SK-N-MC (cell line): ENCODE results near the gene LIN52.

ENCODE experiments used
- EZH2 ChIP-seq: fragments of 200-600 bp; sonication (generic); IDR thresholded peaks from one replicate; pipeline ENCODE4 v1.6.1; 2017; ENCODE audit warnings: antibody characterized with exemption
- FOXP2 ChIP-seq: optimal IDR thresholded peaks from 2 replicates; pipeline ENCODE3; 2011; ENCODE audit warnings: mild to moderate bottlenecking, moderate library complexity; ENCODE audit not compliant: insufficient read depth; ENCODE audit errors: extremely low read length, control extremely low read depth
- POLR2AphosphoS5 ChIP-seq: IDR thresholded peaks from 2 replicates; pipeline ENCODE4 v1.6.1; 2012; ENCODE audit warnings: mild to moderate bottlenecking, low read depth, low read length, borderline replicate concordance

DNA sequence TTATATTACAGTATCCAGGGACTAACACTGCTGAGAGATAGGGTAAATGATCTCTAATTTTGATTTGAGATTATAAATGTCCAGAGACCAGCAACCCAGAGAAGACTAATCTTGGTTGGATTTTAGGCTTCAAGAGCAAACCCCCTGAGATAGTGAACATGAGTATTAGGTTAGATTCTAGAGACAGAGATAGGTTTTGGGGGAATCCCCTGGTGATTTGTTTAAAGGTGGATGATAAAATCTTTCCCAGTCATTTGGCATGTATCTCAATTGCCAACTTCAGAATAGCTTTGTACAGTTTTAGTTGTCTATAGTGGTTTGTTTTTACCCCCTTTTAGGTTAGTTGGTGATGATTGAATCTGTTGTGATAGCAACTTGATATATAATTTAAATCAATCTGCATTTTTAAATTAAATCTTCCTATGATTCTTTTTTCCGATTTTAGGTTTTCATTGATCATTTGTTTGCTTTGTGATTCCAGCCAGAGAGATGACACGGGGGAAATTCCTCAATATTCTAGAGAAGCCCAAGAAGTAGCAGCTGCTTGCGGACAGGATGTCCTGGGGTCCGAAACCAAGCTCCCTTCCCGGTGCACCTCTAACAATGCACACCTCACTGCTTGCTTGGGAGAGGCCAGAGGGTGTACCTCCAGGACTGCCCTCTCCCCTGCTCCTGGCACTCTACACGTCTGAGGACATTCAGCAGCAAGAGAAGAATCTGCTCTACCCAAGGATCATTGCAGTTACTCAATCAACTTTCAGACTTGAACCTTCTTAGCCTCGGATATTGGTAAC is 113.9 kb downstream of the LIN52 start:
- TF ChIP-seq EZH2 = no peak
- TF ChIP-seq POLR2AphosphoS5 = no peak
- no peak for TF ChIP-seq FOXP2
